ENCODE measurements around the gene ALDH6A1.

DNA sequence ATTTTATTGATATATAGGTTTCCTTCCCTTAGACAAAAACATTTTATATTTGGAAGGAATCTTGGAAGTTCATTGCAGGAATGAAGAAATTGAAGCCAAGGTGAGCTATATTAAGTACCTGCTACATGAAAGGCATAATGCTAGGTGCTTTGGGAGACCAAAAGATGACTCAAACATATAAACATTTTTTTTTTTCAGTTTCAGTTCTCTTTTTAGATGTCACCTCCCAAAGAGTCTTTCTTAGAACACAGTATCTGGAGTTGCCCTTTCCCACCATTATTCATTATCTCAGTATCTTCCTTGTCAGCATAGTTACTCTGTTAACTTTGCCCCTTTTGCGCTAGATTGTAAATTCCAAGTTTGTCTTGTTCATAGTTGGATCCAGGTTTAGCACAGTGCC lies 1.6 kb upstream of the ALDH6A1 start:
- TF ChIP-seq, protein P1, sequence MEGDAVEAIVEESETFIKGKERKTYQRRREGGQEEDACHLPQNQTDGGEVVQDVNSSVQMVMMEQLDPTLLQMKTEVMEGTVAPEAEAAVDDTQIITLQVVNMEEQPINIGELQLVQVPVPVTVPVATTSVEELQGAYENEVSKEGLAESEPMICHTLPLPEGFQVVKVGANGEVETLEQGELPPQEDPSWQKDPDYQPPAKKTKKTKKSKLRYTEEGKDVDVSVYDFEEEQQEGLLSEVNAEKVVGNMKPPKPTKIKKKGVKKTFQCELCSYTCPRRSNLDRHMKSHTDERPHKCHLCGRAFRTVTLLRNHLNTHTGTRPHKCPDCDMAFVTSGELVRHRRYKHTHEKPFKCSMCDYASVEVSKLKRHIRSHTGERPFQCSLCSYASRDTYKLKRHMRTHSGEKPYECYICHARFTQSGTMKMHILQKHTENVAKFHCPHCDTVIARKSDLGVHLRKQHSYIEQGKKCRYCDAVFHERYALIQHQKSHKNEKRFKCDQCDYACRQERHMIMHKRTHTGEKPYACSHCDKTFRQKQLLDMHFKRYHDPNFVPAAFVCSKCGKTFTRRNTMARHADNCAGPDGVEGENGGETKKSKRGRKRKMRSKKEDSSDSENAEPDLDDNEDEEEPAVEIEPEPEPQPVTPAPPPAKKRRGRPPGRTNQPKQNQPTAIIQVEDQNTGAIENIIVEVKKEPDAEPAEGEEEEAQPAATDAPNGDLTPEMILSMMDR (IDR thresholded peaks at IDR 0.05), result no peak
- no peak for TF ChIP-seq POLR2A (IDR thresholded peaks at IDR 0.05)

Measured in heart left ventricle (tissue), 13 donors.